HEK293T (cell line): Measurements from ENCODE around the gene ORC6.
A peak's percentile ranks its signal among the peaks of the same experiment; 100 is the strongest.
"Not testable (repeated sequence)": the region's sequence is repeated elsewhere in the genome, so short reads cannot be mapped to it uniquely, and the experiment has no call there.

Experiments used
- CTCF ChIA-PET: fragments of 350-600 bp; formaldehyde crosslinking; extraction: SDS; loops from one replicate; lab custom pipeline; 2021; ENCODE audit warnings: antibody characterized with exemption, inconsistent platforms; lab: Yijun Ruan, JAX
- POLR2A ChIA-PET: fragments of 350-600 bp; formaldehyde crosslinking; extraction: SDS; loops from one replicate; lab custom pipeline; 2020; ENCODE audit warnings: antibody characterized with exemption, inconsistent platforms; lab: Yijun Ruan, JAX
- DNase-seq: peaks from one replicate; pipeline ENCODE4 v3.0.0; 2012; ENCODE audit warnings: mixed read lengths; ENCODE audit errors: extremely low spot score
- ARNT ChIP-seq: fragments of 450-650 bp; IDR thresholded peaks from 2 replicates; pipeline ENCODE4 v1.6.1; 2017; ENCODE audit warnings: mild to moderate bottlenecking
- BHLHE40 ChIP-seq: fragments of 450-650 bp; IDR thresholded peaks from 2 replicates; pipeline ENCODE4 v1.6.1; 2016; ENCODE audit warnings: mild to moderate bottlenecking, moderate library complexity, borderline replicate concordance
- CTBP1 ChIP-seq: fragments of 450-650 bp; IDR thresholded peaks from 2 replicates; pipeline ENCODE4 v1.6.1; 2016; ENCODE audit warnings: borderline replicate concordance
- ELF4 ChIP-seq: fragments of 450-650 bp; IDR thresholded peaks from 2 replicates; pipeline ENCODE4 v1.6.1; 2017; ENCODE audit warnings: antibody characterized with exemption
- FOXA1 ChIP-seq: fragments of 450-650 bp; IDR thresholded peaks from 2 replicates; pipeline ENCODE4 v1.6.1; 2016; ENCODE audit warnings: mild to moderate bottlenecking
- FOXK2 ChIP-seq: fragments of 450-650 bp; IDR thresholded peaks from 2 replicates; pipeline ENCODE4 v1.6.1; 2016; ENCODE audit warnings: mild to moderate bottlenecking
- FOXM1 ChIP-seq: fragments of 450-650 bp; IDR thresholded peaks from 2 replicates; pipeline ENCODE4 v1.6.1; 2017; ENCODE audit warnings: mild to moderate bottlenecking, borderline replicate concordance
- HDGF ChIP-seq: fragments of 450-650 bp; IDR thresholded peaks from 2 replicates; pipeline ENCODE4 v1.6.1; 2017; ENCODE audit warnings: antibody characterized with exemption, borderline replicate concordance
- L3MBTL2 ChIP-seq: fragments of 450-650 bp; conservative IDR thresholded peaks from 2 replicates; pipeline ENCODE4 v1.6.1; 2016; ENCODE audit warnings: mild to moderate bottlenecking
- LEF1 ChIP-seq: fragments of 450-650 bp; IDR thresholded peaks from 2 replicates; pipeline ENCODE4 v1.6.1; 2017; ENCODE audit warnings: mild to moderate bottlenecking, borderline replicate concordance
- NFRKB ChIP-seq: fragments of 450-650 bp; IDR thresholded peaks from 2 replicates; pipeline ENCODE4 v1.6.1; 2016; ENCODE audit warnings: mild to moderate bottlenecking, moderate library complexity
- PKNOX1 ChIP-seq: fragments of 450-650 bp; IDR thresholded peaks from 2 replicates; pipeline ENCODE4 v1.6.1; 2016
- SP1 ChIP-seq: fragments of 450-650 bp; IDR thresholded peaks from 2 replicates; pipeline ENCODE4 v1.6.1; 2017
- SUZ12 ChIP-seq: fragments of 450-650 bp; IDR thresholded peaks from 2 replicates; pipeline ENCODE4 v1.6.1; 2016; ENCODE audit warnings: mild to moderate bottlenecking
- TARDBP ChIP-seq: fragments of 450-650 bp; IDR thresholded peaks from 2 replicates; pipeline ENCODE4 v1.6.1; 2016
- ZNF384 ChIP-seq: fragments of 450-650 bp; IDR thresholded peaks from 2 replicates; pipeline ENCODE4 v1.6.1; 2016

The ORC6 gene

GRCh38 chr16:46662123-46662522 lies 27.3 kb upstream of the ORC6 start:
- DNase-seq = no peak
- ChIA-PET POLR2A (no interaction called here), CTCF (interaction anchor here (1.0 kb wide), 1 partner anchor 12 kb away, joined by 3 read pairs; no protein-coding TSS in a partner anchor)
- TF ChIP-seq PKNOX1 (no peak), BHLHE40 (no peak), L3MBTL2 (no peak), ZNF384 (no peak), SP1 (no peak), CTBP1 (no peak), LEF1 (no peak), ELF4 (no peak), TARDBP (no peak), FOXA1 (no peak), SUZ12 (no peak), FOXK2 (no peak), HDGF (no peak), FOXM1 (no peak), ARNT (no peak), NFRKB (no peak)

GRCh38 chr16:46673320-46674013 lies 16.0 kb upstream of the ORC6 start:
- TF ChIP-seq SUZ12 (no peak), FOXM1 (no peak), HDGF (no peak), L3MBTL2 (no peak), ELF4 (no peak), BHLHE40 (no peak), TARDBP (no peak), PKNOX1 (no peak), ZNF384 (no peak), SP1 (no peak), FOXK2 (no peak)
- ChIA-PET CTCF (interaction anchor here (0.6 to 2.0 kb wide), 12 partner anchors 9 to 1875 kb away, joined by 3 to 16 read pairs (median 3); no protein-coding TSS in a partner anchor), POLR2A (interaction anchor here (0.6 to 0.8 kb wide), 3 partner anchors 13 to 158 kb away, joined by 3 to 4 read pairs (median 3); partner anchors contain the start of gene C16orf87)
- peak; percentile 82 for DNase-seq

GRCh38 chr16:46677943-46678342 lies 11.5 kb upstream of the ORC6 start:
- POLR2A ChIA-PET = interaction anchor here (0.6 kb wide), 1 partner anchor 11 kb away, joined by 3 read pairs; the partner anchor contains the start of gene ORC6
- CTCF ChIA-PET = interaction anchor here (0.6 to 1.1 kb wide), 2 partner anchors 8 to 37 kb away, joined by 3 to 4 read pairs; no protein-coding TSS in a partner anchor

GRCh38 chr16:46681867-46682266 lies 7.6 kb upstream of the ORC6 start:
- DNase-seq, POLR2A ChIA-PET: not testable (repeated sequence)
- CTCF ChIA-PET = interaction anchor here (0.7 to 2.6 kb wide), 2 partner anchors 9 to 710 kb away, joined by 3 to 9 read pairs; no protein-coding TSS in a partner anchor

More at GRCh38 chr16:46677943-46678342, 11.5 kb upstream of the ORC6 start:
- DNase-seq = not testable (repeated sequence)

- CTCF ChIA-PET = interaction anchor here (0.9 to 1.2 kb wide), 2 partner anchors 9 to 13 kb away, joined by 3 read pairs; no protein-coding TSS in a partner anchor
- TF ChIP-seq SUZ12 (no peak), FOXA1 (no peak), L3MBTL2 (no peak), ELF4 (no peak), NFRKB (no peak), LEF1 (no peak), FOXK2 (no peak), TARDBP (no peak), ZNF384 (no peak), BHLHE40 (no peak), HDGF (no peak), FOXM1 (no peak), CTBP1 (no peak), ARNT (no peak), PKNOX1 (no peak), SP1 (no peak)
- POLR2A ChIA-PET = interaction anchor here (0.8 kb wide), 1 partner anchor 13 kb away, joined by 4 read pairs; no protein-coding TSS in a partner anchor
- no peak for DNase-seq
These were observed 2.5 kb upstream of the ORC6 start for GRCh38 chr16:46686815-46687473.

GRCh38 chr16:46687486-46687885 lies 2.0 kb upstream of the ORC6 start:
- CTCF ChIA-PET = interaction anchor here (1.2 kb wide), 1 partner anchor 14 kb away, joined by 3 read pairs; no protein-coding TSS in a partner anchor
- no peak for DNase-seq
- POLR2A ChIA-PET = no interaction called here
- TF ChIP-seq LEF1 = no peak
